ENCODE results near the gene CBX3. TPM values are rescaled to one million over a fixed set of nuclear protein-coding genes. Genes with fewer than 3 reads are reported as not detected.

CBX3 gene
- total RNA-seq, 4 donors from 2014 or later, result 42.0 to 60.1 (median 48.8) TPM

- DNase-seq (no peak), ATAC-seq (no peak)
- intact Hi-C loops (cut with DNase I; ENCODE audit: low total_unique reads) (no loop called here), in situ Hi-C loops (cut with MboI; ENCODE audit: low sequenced_read_pairs in 4 of 4) (loop anchor here in 2 of 4 donors (25.0 kb wide), 2 partner anchors 319 to 1006 kb away; partner anchors contain the start of gene HOXA11 (in 2 of the 2))
- TF ChIP-seq CTCF (IDR thresholded peaks at IDR 0.05 in 4 of 5, conservative IDR thresholded peaks at IDR 0.05 in 1 of 5) (no peak), POLR2A (IDR thresholded peaks at IDR 0.05) (no peak)
- no peaks in the 10 kb centered on the region for H3K9me3 ChIP-seq
- H3K4me1 ChIP-seq, result peaks cover 30 to 36% of the 10 kb centered on the region in 2 donors
- peak overlapping the region in 2 of 4 donors; percentile 33 to 58 for H3K27ac ChIP-seq
- peaks cover 0 to 3% of the 10 kb centered on the region in 2 donors for H3K36me3 ChIP-seq
- H3K27me3 ChIP-seq, result no peaks in the 10 kb centered on the region
- no peak overlapping the region for H3K4me3 ChIP-seq
These were observed 19.9 kb upstream of the CBX3 start for GRCh38 chr7:26181474-26182227.

DNA sequence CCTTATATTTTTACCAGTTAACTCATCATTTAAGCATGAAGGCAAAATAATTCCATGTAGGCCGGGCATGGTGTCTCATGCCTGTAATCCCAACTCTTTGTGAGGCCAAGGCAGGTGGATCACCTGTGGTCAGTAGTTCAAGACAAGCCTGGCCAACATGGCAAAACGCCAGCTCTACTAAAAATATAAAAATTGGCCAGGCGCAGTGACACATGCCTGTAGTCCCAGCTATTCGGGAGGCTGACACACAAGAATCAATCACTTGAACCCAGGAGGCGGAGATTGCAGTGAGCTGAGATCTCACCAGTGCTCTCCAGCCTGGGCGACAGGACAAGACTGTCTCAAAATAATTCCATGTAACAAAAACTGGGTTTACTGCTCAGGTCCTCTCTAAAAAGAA, 19.3 kb upstream of the CBX3 start:
- ATAC-seq, result peak in 1 of 2 donors; percentile 15
- H3K27ac ChIP-seq, result peak overlapping the region; percentile 0 to 58 (median 34)

GRCh38 chr7:26182706-26183105, 18.8 kb upstream of the CBX3 start:
- intact Hi-C loops (cut with DNase I; ENCODE audit: low total_unique reads), result no loop called here

More for the DNA sequence above, 19.3 kb upstream of the CBX3 start:
- Histone ChIP-seq H3K9me3 (no peaks in the 10 kb centered on the region), H3K27me3 (no peaks in the 10 kb centered on the region), H3K36me3 (peaks cover 0 to 9% of the 10 kb centered on the region in 2 donors), H3K4me3 (no peak overlapping the region), H3K4me1 (peaks cover 35 to 38% of the 10 kb centered on the region in 2 donors)
- intact Hi-C loops (cut with DNase I; ENCODE audit: low total_unique reads), result no loop called here
- in situ Hi-C loops (cut with MboI; ENCODE audit: low sequenced_read_pairs in 4 of 4), result loop anchor here in 2 of 4 donors (25.0 kb wide), 2 partner anchors 320 to 1005 kb away; partner anchors contain the start of gene HOXA11 (in 2 of the 2)
- TF ChIP-seq CTCF (IDR thresholded peaks at IDR 0.05 in 4 of 5, conservative IDR thresholded peaks at IDR 0.05 in 1 of 5) (no peak), POLR2A (IDR thresholded peaks at IDR 0.05) (no peak)
- peak in 1 of 2 donors; percentile 46 for DNase-seq

More at GRCh38 chr7:26182706-26183105, 18.8 kb upstream of the CBX3 start:
- H3K9me3 ChIP-seq, result no peaks in the 10 kb centered on the region
- in situ Hi-C loops (cut with MboI; ENCODE audit: low sequenced_read_pairs in 4 of 4), result loop anchor here in 2 of 4 donors (25.0 kb wide), 2 partner anchors 320 to 1005 kb away; partner anchors contain the start of gene HOXA11 (in 2 of the 2)
- H3K4me3 ChIP-seq, result no peak overlapping the region
- peaks cover 36 to 38% of the 10 kb centered on the region in 2 donors for H3K4me1 ChIP-seq
- H3K36me3 ChIP-seq, result peaks cover 0 to 14% of the 10 kb centered on the region in 2 donors
- TF ChIP-seq CTCF (IDR thresholded peaks at IDR 0.05 in 4 of 5, conservative IDR thresholded peaks at IDR 0.05 in 1 of 5) (no peak), POLR2A (IDR thresholded peaks at IDR 0.05) (no peak)
- H3K27me3 ChIP-seq, result no peaks in the 10 kb centered on the region
- DNase-seq (no peak), ATAC-seq (no peak)
- H3K27ac ChIP-seq, result peak overlapping the region; percentile 0 to 58 (median 34)
